ENCODE measurements around the gene MAD1L1. TPM values are rescaled to one million over a fixed set of nuclear protein-coding genes. Genes with fewer than 3 reads are reported as not detected.

The MAD1L1 gene
- total RNA-seq, 1 donor from 2014 or later = 59.6 TPM

DNA sequence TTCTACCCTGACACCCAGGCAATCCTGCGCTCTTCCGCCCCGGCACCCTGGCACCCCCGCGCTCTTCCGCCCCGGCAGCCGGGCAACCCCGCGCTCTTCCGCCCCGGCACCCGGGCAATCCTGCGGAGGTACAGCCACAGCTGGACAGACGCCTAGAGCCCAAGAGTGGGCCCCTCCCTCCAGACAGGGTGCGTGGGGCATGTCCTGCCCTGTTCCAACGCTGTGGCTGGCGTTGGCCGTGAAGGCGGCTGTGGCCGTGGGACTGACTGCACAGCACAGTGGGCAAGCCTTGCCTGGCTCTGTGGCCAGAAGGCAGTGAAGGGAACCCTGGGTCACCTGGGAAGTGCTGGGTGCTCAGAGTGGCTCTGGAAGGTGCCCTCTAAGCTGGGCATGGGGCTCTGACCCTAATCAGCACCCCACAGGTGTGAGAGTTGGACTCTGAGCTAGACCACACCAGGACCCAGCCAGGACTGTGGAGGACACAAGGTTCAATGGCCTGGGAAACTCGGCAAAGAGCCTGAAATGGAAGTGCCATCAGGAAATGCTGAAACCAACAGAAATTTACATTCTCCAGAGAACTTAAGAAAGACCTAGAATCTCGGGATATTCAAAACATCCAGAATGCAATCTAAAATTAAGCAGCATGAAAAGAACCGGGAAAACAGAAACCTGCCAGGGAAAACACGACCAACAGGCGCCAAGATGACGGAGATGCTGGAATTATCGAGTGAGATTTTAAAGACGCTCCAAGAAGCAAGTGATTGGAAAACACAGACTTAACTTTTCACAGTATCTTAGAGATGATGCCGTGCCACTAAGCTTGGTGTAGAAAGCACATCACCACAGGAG, 309.1 kb downstream of the MAD1L1 start:
- intact Hi-C loops (cut with DNase I) = no loop called here
- no peak for DNase-seq (ENCODE audit: low spot score in 2 of 2)
- TF ChIP-seq, protein P1, sequence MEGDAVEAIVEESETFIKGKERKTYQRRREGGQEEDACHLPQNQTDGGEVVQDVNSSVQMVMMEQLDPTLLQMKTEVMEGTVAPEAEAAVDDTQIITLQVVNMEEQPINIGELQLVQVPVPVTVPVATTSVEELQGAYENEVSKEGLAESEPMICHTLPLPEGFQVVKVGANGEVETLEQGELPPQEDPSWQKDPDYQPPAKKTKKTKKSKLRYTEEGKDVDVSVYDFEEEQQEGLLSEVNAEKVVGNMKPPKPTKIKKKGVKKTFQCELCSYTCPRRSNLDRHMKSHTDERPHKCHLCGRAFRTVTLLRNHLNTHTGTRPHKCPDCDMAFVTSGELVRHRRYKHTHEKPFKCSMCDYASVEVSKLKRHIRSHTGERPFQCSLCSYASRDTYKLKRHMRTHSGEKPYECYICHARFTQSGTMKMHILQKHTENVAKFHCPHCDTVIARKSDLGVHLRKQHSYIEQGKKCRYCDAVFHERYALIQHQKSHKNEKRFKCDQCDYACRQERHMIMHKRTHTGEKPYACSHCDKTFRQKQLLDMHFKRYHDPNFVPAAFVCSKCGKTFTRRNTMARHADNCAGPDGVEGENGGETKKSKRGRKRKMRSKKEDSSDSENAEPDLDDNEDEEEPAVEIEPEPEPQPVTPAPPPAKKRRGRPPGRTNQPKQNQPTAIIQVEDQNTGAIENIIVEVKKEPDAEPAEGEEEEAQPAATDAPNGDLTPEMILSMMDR (IDR thresholded peaks at IDR 0.05) = no peak
- Histone ChIP-seq H3K27ac (no peak overlapping the region), H3K9me3 (no peaks in the 10 kb centered on the region), H3K4me3 (no peak overlapping the region), H3K36me3 (no peaks in the 10 kb centered on the region), H3K4me1 (no peaks in the 10 kb centered on the region), H3K27me3 (no peaks in the 10 kb centered on the region)

- DNase-seq (ENCODE audit: low spot score in 2 of 2) = no peak
- no peaks in the 10 kb centered on the region for H3K27me3 ChIP-seq
- H3K4me1 ChIP-seq = no peaks in the 10 kb centered on the region
- no peaks in the 10 kb centered on the region for H3K9me3 ChIP-seq
- H3K27ac ChIP-seq = no peak overlapping the region
- intact Hi-C loops (cut with DNase I) = no loop called here
- no peak overlapping the region for H3K4me3 ChIP-seq
- no peaks in the 10 kb centered on the region for H3K36me3 ChIP-seq
- TF ChIP-seq, protein P1 (IDR thresholded peaks at IDR 0.05) = no peak
Measured at GRCh38 chr7:1922870-1923236, 309.9 kb downstream of the MAD1L1 start.

DNA sequence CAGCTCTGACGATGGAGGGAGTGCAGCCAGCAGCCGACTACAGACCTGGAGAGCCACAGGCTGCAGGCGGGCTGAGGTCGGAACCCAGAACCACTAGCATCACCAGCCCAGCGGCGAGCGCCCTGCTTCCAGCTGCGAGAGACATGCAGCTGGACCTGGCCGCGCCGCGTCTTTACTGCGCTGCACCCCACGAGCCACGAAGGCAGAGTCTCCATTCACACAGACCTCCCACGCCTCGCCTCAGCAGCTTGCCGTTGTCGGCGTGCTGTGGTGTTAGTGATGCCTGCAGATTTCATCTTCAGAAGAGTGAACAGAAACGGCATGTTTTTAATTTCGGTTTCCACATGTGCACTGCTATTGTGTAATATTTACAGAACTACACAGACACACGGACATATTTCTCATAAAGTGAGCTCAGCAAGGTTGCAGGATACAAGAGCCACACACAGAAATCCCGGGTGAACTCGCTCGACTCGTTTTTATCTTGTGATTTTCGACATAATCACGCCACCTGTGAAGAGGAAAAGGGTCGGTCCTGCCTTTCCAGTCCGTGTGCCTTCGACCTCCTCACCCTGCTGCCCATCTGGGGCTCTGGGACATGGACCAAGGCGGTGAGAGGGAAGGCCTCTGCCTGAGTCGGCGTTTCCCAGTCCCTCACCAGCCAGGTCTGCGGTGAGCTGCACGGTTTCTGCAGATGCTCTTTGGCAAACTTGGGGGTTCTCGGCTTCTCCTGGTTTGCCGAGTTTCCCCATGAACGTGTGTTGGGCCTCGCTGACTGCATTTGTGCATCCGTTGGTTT, 310.5 kb downstream of the MAD1L1 start:
- TF ChIP-seq, protein P1 (IDR thresholded peaks at IDR 0.05) = no peak
- no peak for DNase-seq (ENCODE audit: low spot score in 2 of 2)
- Histone ChIP-seq H3K36me3 (no peaks in the 10 kb centered on the region), H3K9me3 (no peaks in the 10 kb centered on the region), H3K27me3 (no peaks in the 10 kb centered on the region), H3K4me1 (no peaks in the 10 kb centered on the region), H3K4me3 (no peak overlapping the region), H3K27ac (no peak overlapping the region)
- intact Hi-C loops (cut with DNase I) = no loop called here

DNA sequence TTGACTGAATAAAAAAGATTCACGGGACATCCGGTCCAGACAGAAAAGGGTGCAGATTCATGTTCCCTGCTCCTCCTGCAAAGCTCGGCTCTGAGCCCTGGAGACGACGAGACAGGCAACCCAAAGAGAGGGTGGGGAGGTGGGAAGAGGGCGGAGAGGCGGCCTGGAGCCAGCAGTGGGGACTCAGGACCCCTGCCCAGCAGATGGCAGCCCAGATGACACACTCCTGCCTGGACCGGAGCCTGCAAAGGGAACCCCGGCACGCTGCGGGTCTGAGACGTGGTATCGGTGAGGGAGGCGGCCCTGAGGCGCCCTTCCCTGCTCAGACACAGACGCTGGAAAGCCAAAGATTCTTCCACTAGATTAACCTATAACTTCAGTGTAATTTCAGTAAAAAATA, 311.9 kb downstream of the MAD1L1 start:
- H3K27ac ChIP-seq = no peak overlapping the region
- no peaks in the 10 kb centered on the region for H3K9me3 ChIP-seq
- no peaks in the 10 kb centered on the region for H3K36me3 ChIP-seq
- TF ChIP-seq, protein P1 (IDR thresholded peaks at IDR 0.05) = no peak
- no peaks in the 10 kb centered on the region for H3K4me1 ChIP-seq
- intact Hi-C loops (cut with DNase I) = no loop called here
- DNase-seq (ENCODE audit: low spot score in 2 of 2) = no peak
- no peaks in the 10 kb centered on the region for H3K27me3 ChIP-seq
- H3K4me3 ChIP-seq = no peak overlapping the region

DNA sequence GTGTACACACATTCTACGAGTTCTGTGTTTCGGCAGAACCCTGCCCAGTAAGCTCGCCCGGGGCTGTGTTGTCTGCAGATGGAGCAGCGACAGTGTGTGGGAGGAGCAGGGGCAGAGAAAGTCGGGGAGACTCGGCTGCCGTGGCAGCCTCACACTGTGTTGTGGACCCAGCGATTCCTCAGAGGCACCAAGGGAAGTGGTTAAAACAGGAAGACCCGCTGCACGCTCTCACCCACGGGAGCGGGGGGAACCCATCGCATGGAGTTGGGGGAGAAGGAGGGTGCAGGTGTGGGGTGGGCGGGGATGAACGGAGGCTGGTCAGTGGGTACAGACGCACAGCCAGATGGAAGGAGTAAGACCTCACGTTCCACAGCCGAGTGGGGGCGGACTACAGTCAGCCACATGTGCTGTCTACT, 312.5 kb downstream of the MAD1L1 start:
- H3K27ac ChIP-seq = no peak overlapping the region
- no peaks in the 10 kb centered on the region for H3K4me1 ChIP-seq
- intact Hi-C loops (cut with DNase I) = no loop called here
- TF ChIP-seq, protein P1 (IDR thresholded peaks at IDR 0.05) = no peak
- H3K27me3 ChIP-seq = no peaks in the 10 kb centered on the region
- no peaks in the 10 kb centered on the region for H3K9me3 ChIP-seq
- H3K4me3 ChIP-seq = no peak overlapping the region
- no peaks in the 10 kb centered on the region for H3K36me3 ChIP-seq
- no peak for DNase-seq (ENCODE audit: low spot score in 2 of 2)

All from ascending aorta (tissue), 2 donors.